Gastrocnemius medialis (tissue), 4 donors: ENCODE results near the gene GRIK3.

ENCODE experiments used
- POLR2A ChIP-seq, 2 donors: fragments of 450-650 bp; IDR thresholded peaks; one replicate each; pipeline ENCODE4 v1.6.1; 2017; ENCODE audit warnings: antibody characterized with exemption in 2 of 2, mild to moderate bottlenecking in 2 of 2, moderate library complexity in 2 of 2
- TF ChIP-seq, protein P1 (sequence below), 5 experiments: fragments of 450-650 bp in 3 of 5; fragments of 200-600 bp in 2 of 5; sonication (generic) in 2 of 5; IDR thresholded peaks in 4 of 5; conservative IDR thresholded peaks in 1 of 5; 1 replicate in 4 of 5; 2 replicates in 1 of 5; pipeline ENCODE4 v1.5.1; 2016 to 2019; ENCODE audit warnings: antibody characterized with exemption in 5 of 5, mild to moderate bottlenecking in 3 of 5, moderate library complexity in 3 of 5

- no peak for TF ChIP-seq POLR2A (IDR thresholded peaks at IDR 0.05)
- TF ChIP-seq, protein P1, sequence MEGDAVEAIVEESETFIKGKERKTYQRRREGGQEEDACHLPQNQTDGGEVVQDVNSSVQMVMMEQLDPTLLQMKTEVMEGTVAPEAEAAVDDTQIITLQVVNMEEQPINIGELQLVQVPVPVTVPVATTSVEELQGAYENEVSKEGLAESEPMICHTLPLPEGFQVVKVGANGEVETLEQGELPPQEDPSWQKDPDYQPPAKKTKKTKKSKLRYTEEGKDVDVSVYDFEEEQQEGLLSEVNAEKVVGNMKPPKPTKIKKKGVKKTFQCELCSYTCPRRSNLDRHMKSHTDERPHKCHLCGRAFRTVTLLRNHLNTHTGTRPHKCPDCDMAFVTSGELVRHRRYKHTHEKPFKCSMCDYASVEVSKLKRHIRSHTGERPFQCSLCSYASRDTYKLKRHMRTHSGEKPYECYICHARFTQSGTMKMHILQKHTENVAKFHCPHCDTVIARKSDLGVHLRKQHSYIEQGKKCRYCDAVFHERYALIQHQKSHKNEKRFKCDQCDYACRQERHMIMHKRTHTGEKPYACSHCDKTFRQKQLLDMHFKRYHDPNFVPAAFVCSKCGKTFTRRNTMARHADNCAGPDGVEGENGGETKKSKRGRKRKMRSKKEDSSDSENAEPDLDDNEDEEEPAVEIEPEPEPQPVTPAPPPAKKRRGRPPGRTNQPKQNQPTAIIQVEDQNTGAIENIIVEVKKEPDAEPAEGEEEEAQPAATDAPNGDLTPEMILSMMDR (IDR thresholded peaks at IDR 0.05 in 4 of 5, conservative IDR thresholded peaks at IDR 0.05 in 1 of 5), result no peak
Measured at GRCh38 chr1:36894824-36895223, 139.5 kb downstream of the GRIK3 start.
